GM12872 (cell line): ENCODE data around the gene ZSWIM6.

ENCODE experiments used
- TF ChIP-seq, protein P1 (sequence below): IDR thresholded peaks from 3 replicates; pipeline ENCODE4 v1.5.1; 2011; ENCODE audit warnings: low read depth, mild to moderate bottlenecking, low read length, moderate library complexity; ENCODE audit not compliant: insufficient read depth

ZSWIM6 gene

GRCh38 chr5:61299261-61299681 lies 32.8 kb upstream of the ZSWIM6 start:
- TF ChIP-seq, protein P1, sequence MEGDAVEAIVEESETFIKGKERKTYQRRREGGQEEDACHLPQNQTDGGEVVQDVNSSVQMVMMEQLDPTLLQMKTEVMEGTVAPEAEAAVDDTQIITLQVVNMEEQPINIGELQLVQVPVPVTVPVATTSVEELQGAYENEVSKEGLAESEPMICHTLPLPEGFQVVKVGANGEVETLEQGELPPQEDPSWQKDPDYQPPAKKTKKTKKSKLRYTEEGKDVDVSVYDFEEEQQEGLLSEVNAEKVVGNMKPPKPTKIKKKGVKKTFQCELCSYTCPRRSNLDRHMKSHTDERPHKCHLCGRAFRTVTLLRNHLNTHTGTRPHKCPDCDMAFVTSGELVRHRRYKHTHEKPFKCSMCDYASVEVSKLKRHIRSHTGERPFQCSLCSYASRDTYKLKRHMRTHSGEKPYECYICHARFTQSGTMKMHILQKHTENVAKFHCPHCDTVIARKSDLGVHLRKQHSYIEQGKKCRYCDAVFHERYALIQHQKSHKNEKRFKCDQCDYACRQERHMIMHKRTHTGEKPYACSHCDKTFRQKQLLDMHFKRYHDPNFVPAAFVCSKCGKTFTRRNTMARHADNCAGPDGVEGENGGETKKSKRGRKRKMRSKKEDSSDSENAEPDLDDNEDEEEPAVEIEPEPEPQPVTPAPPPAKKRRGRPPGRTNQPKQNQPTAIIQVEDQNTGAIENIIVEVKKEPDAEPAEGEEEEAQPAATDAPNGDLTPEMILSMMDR, result no peak

- TF ChIP-seq, protein P1, result no peak
Measured at GRCh38 chr5:61301341-61302199, 30.5 kb upstream of the ZSWIM6 start.

- TF ChIP-seq, protein P1, result no peak
Measured at GRCh38 chr5:61302200-61302563, 29.9 kb upstream of the ZSWIM6 start.

DNA sequence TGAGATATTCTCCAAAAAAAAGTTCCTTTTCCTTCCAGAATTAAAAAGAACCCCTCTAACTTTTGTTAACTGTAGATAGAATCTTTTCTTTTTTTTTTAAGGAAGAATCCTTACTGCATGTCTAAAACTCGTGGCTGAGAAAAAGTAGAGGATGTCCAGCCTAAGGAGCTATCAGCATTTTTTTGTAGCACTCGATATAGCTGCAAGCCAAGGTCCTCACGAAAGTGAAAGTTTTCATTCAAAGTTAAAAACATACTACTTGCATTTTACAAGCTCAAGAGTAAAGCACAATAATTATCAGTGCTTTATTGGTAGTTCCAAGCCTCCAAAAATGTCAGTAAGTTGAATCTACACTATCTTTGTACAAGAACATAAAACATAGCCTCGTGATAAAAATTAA lies 28.7 kb upstream of the ZSWIM6 start:
- TF ChIP-seq, protein P1, result no peak

GRCh38 chr5:61304590-61305381 lies 27.3 kb upstream of the ZSWIM6 start:
- TF ChIP-seq, protein P1, result no peak

GRCh38 chr5:61306531-61307131 lies 25.4 kb upstream of the ZSWIM6 start:
- TF ChIP-seq, protein P1, result no peak

DNA sequence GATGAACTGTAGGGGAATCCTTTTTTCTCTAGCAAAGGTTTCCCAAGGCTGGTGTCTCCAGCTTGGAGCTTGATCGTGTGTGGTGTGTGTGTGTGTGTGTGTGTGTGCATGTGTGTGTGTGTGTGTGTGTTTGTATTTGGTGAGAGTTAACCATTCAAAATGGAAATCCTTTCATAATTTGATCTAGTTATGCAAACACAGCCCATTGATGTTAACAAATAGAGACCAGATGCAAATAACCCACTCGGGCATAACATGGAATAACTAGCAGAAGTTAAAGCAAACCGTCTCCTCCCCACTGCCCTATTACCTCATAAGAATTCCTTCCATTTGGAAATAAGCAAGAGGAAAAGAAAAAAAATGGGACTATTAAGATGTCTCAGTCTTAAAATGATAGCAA lies 24.9 kb upstream of the ZSWIM6 start:
- TF ChIP-seq, protein P1, result no peak
